HepG2 (cell line): ENCODE data around the gene CCDC86. TPM values are rescaled to one million over a fixed set of nuclear protein-coding genes. Genes with fewer than 3 reads are reported as not detected.

Source experiments
- ATAC-seq: fragments of 200-7000 bp; cut with Tn5 transposase; 3 replicates; pipeline ENCODE4 v1.9.1; 2020; ENCODE audit warnings: mild to moderate bottlenecking, moderate library complexity
- BruUV-seq: library from RNA; stranded (reverse); fragments of 400-500 nt; replicated peaks from 2 replicates; lab custom pipeline; 2021; lab: Mats Ljungman, UMichigan
- CTCF ChIA-PET: fragments of 300-600 bp; formaldehyde crosslinking; extraction: SDS; loops from one replicate; lab custom pipeline; 2021; ENCODE audit warnings: low total read pairs, inconsistent platforms, low intra/inter-chr PET ratio; lab: Yijun Ruan, JAX
- POLR2A ChIA-PET: fragments of 350-600 bp; sonication (Branson Sonifier 250); formaldehyde crosslinking; loops from one replicate; lab custom pipeline; 2020; ENCODE audit warnings: antibody characterized with exemption, inconsistent platforms; lab: Yijun Ruan, JAX
- DNase-seq: peaks from one replicate; pipeline ENCODE4 v3.0.0-alpha.2; 2015; ENCODE audit warnings: low spot score
- FAIRE-seq: peaks from 3 replicates; lab custom pipeline; 2011; peaks lifted over from hg19 to GRCh38; lab: Jason Lieb, UNC
- H2AFZ ChIP-seq: one replicate; pipeline ENCODE4 v1.6.1; 2011; ENCODE audit warnings: low read length, inconsistent platforms
- H3K27ac ChIP-seq: fragments of 300-600 bp; 3 replicates; pipeline ENCODE4 v1.8.0; 2011; ENCODE audit warnings: mixed run types, mild to moderate bottlenecking, mixed read lengths, low read length, inconsistent platforms; ENCODE audit not compliant: insufficient read depth; ENCODE audit errors: extremely low read length
- H3K27me3 ChIP-seq, 2 experiments: fragments of 200-600 bp in 1 of 2; 2 replicates in 1 of 2; 3 replicates in 1 of 2; pipeline versions ENCODE4 v1.6.0 to v1.8.0; 2011; ENCODE audit warnings: low read length in 2 of 2, mild to moderate bottlenecking in 2 of 2, moderate library complexity in 2 of 2, inconsistent platforms in 1 of 2; ENCODE audit not compliant: insufficient read depth in 2 of 2, control insufficient read depth in 1 of 2
- H3K36me3 ChIP-seq, 2 experiments: fragments of 200-600 bp in 1 of 2; replicated peaks in 1 of 2; 2 replicates in 1 of 2; 3 replicates in 1 of 2; pipeline versions ENCODE4 v1.5.1 to v1.8.0; 2011; ENCODE audit warnings: low read length in 2 of 2, inconsistent platforms in 1 of 2; ENCODE audit not compliant: insufficient read depth in 2 of 2, control insufficient read depth in 1 of 2
- H3K4me1 ChIP-seq: 2 replicates; pipeline ENCODE4 v1.5.1; 2012; ENCODE audit warnings: low read length, inconsistent platforms; ENCODE audit not compliant: insufficient read depth
- H3K4me2 ChIP-seq: 2 replicates; pipeline ENCODE4 v1.6.0; 2011; ENCODE audit warnings: low read depth, low read length, inconsistent platforms
- H3K4me3 ChIP-seq, 3 experiments: fragments of 200-600 bp in 1 of 3; sonication (generic), shearing (Covaris generic) in 1 of 3; replicated peaks in 1 of 3; 2 replicates each; pipeline ENCODE4 v1.5.1; 2011 to 2016; ENCODE audit warnings: low read length in 3 of 3, inconsistent platforms in 2 of 3, low read depth in 2 of 3, mild to moderate bottlenecking in 2 of 3, control low read depth in 1 of 3, mixed read lengths in 1 of 3; ENCODE audit not compliant: insufficient read depth in 1 of 3
- H3K79me2 ChIP-seq: one replicate; pipeline ENCODE4 v1.6.1; 2011; ENCODE audit warnings: low read length, inconsistent platforms; ENCODE audit not compliant: insufficient read depth
- H3K9ac ChIP-seq: 2 replicates; pipeline ENCODE4 v1.6.0; 2011; ENCODE audit warnings: mild to moderate bottlenecking, low read depth, low read length, inconsistent platforms; ENCODE audit not compliant: insufficient read depth
- H3K9me3 ChIP-seq: 2 replicates; pipeline ENCODE4 v1.5.1; 2012; ENCODE audit warnings: mild to moderate bottlenecking, low read length
- H4K20me1 ChIP-seq: 2 replicates; pipeline ENCODE4 v1.6.0; 2011; ENCODE audit warnings: inconsistent platforms, mild to moderate bottlenecking, low read length, moderate library complexity; ENCODE audit not compliant: insufficient read depth
- AGO2 ChIP-seq: fragments of 200-400 bp; formaldehyde crosslinking; optimal IDR thresholded peaks from 2 replicates; pipeline ENCODE3; 2017; ENCODE audit warnings: mild to moderate bottlenecking, low read depth, low read length, moderate library complexity
- HCFC1 ChIP-seq: fragments of 150-350 bp; IDR thresholded peaks from 2 replicates; pipeline ENCODE4 v1.6.1; 2014; ENCODE audit warnings: low read depth, low read length
- MTF2 ChIP-seq: sonication (generic); formaldehyde crosslinking; IDR thresholded peaks from 2 replicates; pipeline ENCODE4 v1.5.0; 2020; ENCODE audit warnings: missing genetic modification reagents, borderline replicate concordance
- POLR2AphosphoS5 ChIP-seq: IDR thresholded peaks from 2 replicates; pipeline ENCODE4 v1.6.1; 2012; ENCODE audit warnings: low read depth, low read length
- RBFOX2 ChIP-seq: fragments of 200-400 bp; formaldehyde crosslinking; IDR thresholded peaks from 2 replicates; pipeline ENCODE4 v1.6.1; 2017; ENCODE audit warnings: low read depth, mild to moderate bottlenecking, low read length
- ZFP90 ChIP-seq: sonication (generic); formaldehyde crosslinking; IDR thresholded peaks from 2 replicates; pipeline ENCODE4 v1.8.0; 2022; ENCODE audit warnings: missing genetic modification reagents, mild to moderate bottlenecking, inconsistent platforms, borderline replicate concordance
- ZNF317 ChIP-seq: sonication (generic); formaldehyde crosslinking; IDR thresholded peaks from 2 replicates; pipeline ENCODE4 v1.5.0; 2020; ENCODE audit warnings: mild to moderate bottlenecking, missing genetic modification reagents
- WGBS: methylation state at CpG from one replicate; pipeline ENCODE4 v1.1.6; 2017; ENCODE audit warnings: low lambda C conversion rate; 5-methylcytosine and 5-hydroxymethylcytosine counted together
- in situ Hi-C: cut with HindIII; loops from 2 replicates; pipeline ENCODE4 v1.10.0; 2017; ENCODE audit warnings: low pct_unique_long_range_greater_than_20kb; ENCODE audit not compliant: extremely low pct_ligation_motif_present
- intact Hi-C: fragments of 100-400 bp; cut with micrococcal nuclease; formaldehyde crosslinking; loops from one replicate; pipeline ENCODE4 v1.10.0; 2022; ENCODE audit not compliant: unreplicated experiment
- polyA plus RNA-seq, 8 experiments: library from polyadenylated mRNA; depleted of rRNA in 3 of 8; stranded (reverse) in 7 of 8; unstranded in 1 of 8; fragments of >200 nt; fragmentation: Illumina TruSeq in 4 of 8; extraction: Trizol in 4 of 8; gene quantifications; 2 replicates each; pipeline versions ENCODE4 v1.2.1 to v1.2.3, GENCODE V29; 2011 to 2016; ENCODE audit warnings: low read depth in 4 of 8, missing spikeins in 1 of 8, mixed read lengths in 1 of 8; ENCODE audit not compliant: insufficient read depth in 1 of 8
- total RNA-seq, 5 experiments: library from RNA; depleted of rRNA; stranded (reverse); fragments of >200 nt; fragmentation: Illumina TruSeq; extraction: Trizol; gene quantifications; 2 replicates each; pipeline ENCODE4 v1.2.3, GENCODE V29; 2016; ENCODE audit warnings: low read depth in 1 of 5

CCDC86 gene
- total and polyA plus RNA-seq, 2 of the 13 experiments (the other 11 are each of a cell fraction or from before 2014, with no cell fraction given): 33.8 to 37.6 TPM

- TF ChIP-seq HCFC1: no peak
Measured at GRCh38 chr11:60847281-60847680, 5.4 kb downstream of the CCDC86 start (continued).

DNA sequence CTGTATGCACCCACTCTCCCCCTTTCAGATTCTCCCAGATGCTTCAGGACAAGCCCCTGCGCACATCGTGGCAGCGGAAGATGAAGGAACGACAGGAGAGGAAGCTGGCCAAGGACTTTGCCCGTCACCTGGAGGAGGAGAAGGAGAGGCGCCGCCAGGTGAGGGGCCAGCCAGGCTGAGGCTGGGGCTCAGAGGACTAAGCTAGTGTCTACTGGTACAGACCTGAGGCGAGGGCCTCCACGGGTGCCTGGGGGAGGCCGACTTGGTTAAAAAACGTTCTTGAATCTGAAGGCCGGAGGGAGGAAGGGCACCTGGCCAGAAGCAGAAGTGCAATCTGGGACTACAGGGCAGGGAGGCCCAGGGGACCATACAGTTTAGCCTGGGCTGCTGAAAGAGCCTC lies 6.0 kb downstream of the CCDC86 start:
- H3K36me3 ChIP-seq: peaks cover 29 to 54% of the 10 kb centered on the region in 2 experiments
- POLR2A ChIA-PET: no interaction called here
- no peak for TF ChIP-seq ZNF317 (CRISPR knock-in tag)
- no peak for TF ChIP-seq MTF2 (CRISPR knock-in tag)
- no peak for TF ChIP-seq POLR2AphosphoS5
- TF ChIP-seq AGO2: peak; percentile 57
- H3K4me1 ChIP-seq: peaks cover 32% of the 10 kb centered on the region
- H4K20me1 ChIP-seq: peaks cover 13% of the 10 kb centered on the region; the same call in 1 of the 2 replicates
- H3K4me2 ChIP-seq: no peak overlapping the region
- H2AFZ ChIP-seq: no peak overlapping the region
- WGBS: 95% methylated on average over 12 of the region's 12 CpGs
- no peak overlapping the region for H3K9ac ChIP-seq
- DNase-seq (no peak), ATAC-seq (no peak), FAIRE-seq (no peak)
- intact Hi-C loops (no loop called here), in situ Hi-C loops (no loop called here)
- CTCF ChIA-PET: no interaction called here
- H3K27me3 ChIP-seq: no peaks in the 10 kb centered on the region; a peak in 1 of 5 replicates
- H3K79me2 ChIP-seq: peaks cover 41% of the 10 kb centered on the region
- no TSS peak for BruUV-seq
- H3K4me3 ChIP-seq: no peak overlapping the region
- H3K27ac ChIP-seq: no peak overlapping the region
- H3K9me3 ChIP-seq: no peaks in the 10 kb centered on the region

DNA sequence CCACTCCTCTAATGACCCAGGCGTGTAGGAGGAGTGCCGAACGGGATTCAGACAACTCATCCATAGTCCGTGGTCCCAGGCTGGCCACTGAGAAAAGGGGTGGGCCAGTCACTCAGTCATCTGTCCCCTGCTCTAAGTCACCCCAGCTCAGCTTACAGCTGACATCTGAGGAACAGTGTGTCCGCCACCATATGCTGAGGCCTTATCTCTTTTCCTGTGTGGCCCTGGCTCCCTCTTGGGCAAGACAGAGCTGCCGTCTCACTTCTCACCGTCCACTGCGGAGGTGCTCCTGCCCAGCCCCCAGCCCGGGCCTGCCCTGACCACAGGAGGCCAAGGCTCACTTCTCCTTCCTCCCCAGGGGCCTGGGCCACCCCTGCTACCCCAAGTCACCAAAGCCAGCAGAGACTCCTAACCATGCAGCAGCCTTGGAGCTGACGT lies 6.8 kb downstream of the CCDC86 start:
- WGBS: 97% methylated on average over 4 of the region's 10 CpGs
- TF ChIP-seq RBFOX2 (peak; percentile 33; the same call in 1 of the 2 replicates), ZFP90 (CRISPR knock-in tag) (no peak)
- no peak overlapping the region for H3K4me3 ChIP-seq
- no peak for ATAC-seq
- FAIRE-seq: no peak
- ChIA-PET CTCF (no interaction called here), POLR2A (no interaction called here)
- H3K9me3 ChIP-seq: no peaks in the 10 kb centered on the region
- H4K20me1 ChIP-seq: peaks cover 13% of the 10 kb centered on the region; the same call in 1 of the 2 replicates
- DNase-seq: no peak
- no peak overlapping the region for H3K27ac ChIP-seq
- no peak overlapping the region for H2AFZ ChIP-seq
- H3K4me2 ChIP-seq: no peak overlapping the region
- peaks cover 29 to 54% of the 10 kb centered on the region in 2 experiments; a peak in 4 of 5 replicates for H3K36me3 ChIP-seq
- BruUV-seq: no TSS peak
- no peaks in the 10 kb centered on the region for H3K27me3 ChIP-seq
- intact Hi-C loops: no loop called here
- no peak overlapping the region for H3K9ac ChIP-seq
- in situ Hi-C loops: no loop called here
- peaks cover 33% of the 10 kb centered on the region for H3K79me2 ChIP-seq
- H3K4me1 ChIP-seq: peaks cover 28% of the 10 kb centered on the region
